ENCODE results near the gene FOXN1. TPM values are rescaled to one million over a fixed set of nuclear protein-coding genes. Genes with fewer than 3 reads are reported as not detected.

FOXN1 gene
- total RNA-seq, 1 experiment from 2014 or later: not detected

GRCh38 chr17:28513476-28513875 is 7.3 kb downstream of the FOXN1 start:
- intact Hi-C loops (cut with micrococcal nuclease; ENCODE audit: unreplicated experiment): no loop called here
- Mint-ChIP-seq H3K36me3 (ENCODE audit: insufficient read depth, unreplicated experiment) (no peaks in the 10 kb centered on the region), H3K4me1 (ENCODE audit: low read depth, unreplicated experiment) (peaks cover 2% of the 10 kb centered on the region), H3K9me3 (ENCODE audit: low read depth, unreplicated experiment) (no peaks in the 10 kb centered on the region), H3K27me3 (ENCODE audit: unreplicated experiment) (peaks cover 92% of the 10 kb centered on the region), H3K27ac (ENCODE audit: unreplicated experiment) (no peak overlapping the region), H3K4me3 (ENCODE audit: low read depth, unreplicated experiment) (no peak overlapping the region)
- TF ChIP-seq, protein P1, sequence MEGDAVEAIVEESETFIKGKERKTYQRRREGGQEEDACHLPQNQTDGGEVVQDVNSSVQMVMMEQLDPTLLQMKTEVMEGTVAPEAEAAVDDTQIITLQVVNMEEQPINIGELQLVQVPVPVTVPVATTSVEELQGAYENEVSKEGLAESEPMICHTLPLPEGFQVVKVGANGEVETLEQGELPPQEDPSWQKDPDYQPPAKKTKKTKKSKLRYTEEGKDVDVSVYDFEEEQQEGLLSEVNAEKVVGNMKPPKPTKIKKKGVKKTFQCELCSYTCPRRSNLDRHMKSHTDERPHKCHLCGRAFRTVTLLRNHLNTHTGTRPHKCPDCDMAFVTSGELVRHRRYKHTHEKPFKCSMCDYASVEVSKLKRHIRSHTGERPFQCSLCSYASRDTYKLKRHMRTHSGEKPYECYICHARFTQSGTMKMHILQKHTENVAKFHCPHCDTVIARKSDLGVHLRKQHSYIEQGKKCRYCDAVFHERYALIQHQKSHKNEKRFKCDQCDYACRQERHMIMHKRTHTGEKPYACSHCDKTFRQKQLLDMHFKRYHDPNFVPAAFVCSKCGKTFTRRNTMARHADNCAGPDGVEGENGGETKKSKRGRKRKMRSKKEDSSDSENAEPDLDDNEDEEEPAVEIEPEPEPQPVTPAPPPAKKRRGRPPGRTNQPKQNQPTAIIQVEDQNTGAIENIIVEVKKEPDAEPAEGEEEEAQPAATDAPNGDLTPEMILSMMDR (IDR thresholded peaks at IDR 0.05; ENCODE audit: unreplicated experiment): no peak
- DNase-seq: no peak
- no TSS peak for BruUV-seq (replicated peaks)
- CTCF ChIA-PET: no interaction called here

- no peaks in the 10 kb centered on the region for H3K36me3 Mint-ChIP-seq (ENCODE audit: insufficient read depth, unreplicated experiment)
- H3K9me3 Mint-ChIP-seq (ENCODE audit: low read depth, unreplicated experiment): no peaks in the 10 kb centered on the region
- TF ChIP-seq, protein P1 (IDR thresholded peaks at IDR 0.05; ENCODE audit: unreplicated experiment): no peak
- H3K4me3 Mint-ChIP-seq (ENCODE audit: low read depth, unreplicated experiment): no peak overlapping the region
- no peak overlapping the region for H3K27ac Mint-ChIP-seq (ENCODE audit: unreplicated experiment)
- DNase-seq: no peak
- peaks cover 91% of the 10 kb centered on the region for H3K27me3 Mint-ChIP-seq (ENCODE audit: unreplicated experiment)
- no TSS peak for BruUV-seq (replicated peaks)
- intact Hi-C loops (cut with micrococcal nuclease; ENCODE audit: unreplicated experiment): no loop called here
- CTCF ChIA-PET: no interaction called here
- no peaks in the 10 kb centered on the region for H3K4me1 Mint-ChIP-seq (ENCODE audit: low read depth, unreplicated experiment)
Observed at GRCh38 chr17:28514561-28515002, 8.4 kb downstream of the FOXN1 start.

DNA sequence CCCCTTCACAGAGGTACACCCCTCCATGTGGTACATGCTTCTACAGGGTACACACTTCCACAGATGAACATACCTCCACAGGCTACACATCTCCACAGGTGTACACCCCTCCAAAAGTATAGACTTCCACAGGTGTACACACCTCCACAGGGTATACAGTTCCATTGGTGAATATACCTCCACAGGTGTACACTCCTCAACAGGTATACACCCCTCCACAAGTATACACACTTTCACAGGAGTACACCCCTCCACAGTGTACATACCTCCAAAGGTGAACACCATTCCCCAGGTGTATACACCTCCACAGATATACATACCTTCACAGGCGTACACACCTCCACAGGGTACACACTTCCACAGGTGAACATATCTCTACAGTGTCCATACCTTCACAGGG is 9.4 kb downstream of the FOXN1 start:
- CTCF ChIA-PET: no interaction called here
- no TSS peak for BruUV-seq (replicated peaks)
- Mint-ChIP-seq H3K27me3 (ENCODE audit: unreplicated experiment) (peaks cover 82% of the 10 kb centered on the region), H3K27ac (ENCODE audit: unreplicated experiment) (no peak overlapping the region), H3K4me1 (ENCODE audit: low read depth, unreplicated experiment) (no peaks in the 10 kb centered on the region), H3K36me3 (ENCODE audit: insufficient read depth, unreplicated experiment) (no peaks in the 10 kb centered on the region), H3K9me3 (ENCODE audit: low read depth, unreplicated experiment) (no peaks in the 10 kb centered on the region), H3K4me3 (ENCODE audit: low read depth, unreplicated experiment) (no peak overlapping the region)
- TF ChIP-seq, protein P1 (IDR thresholded peaks at IDR 0.05; ENCODE audit: unreplicated experiment): no peak
- no peak for DNase-seq
- intact Hi-C loops (cut with micrococcal nuclease; ENCODE audit: unreplicated experiment): no loop called here

GRCh38 chr17:28518132-28518531 is 12.0 kb downstream of the FOXN1 start:
- Mint-ChIP-seq H3K27ac (ENCODE audit: unreplicated experiment) (no peak overlapping the region), H3K36me3 (ENCODE audit: insufficient read depth, unreplicated experiment) (no peaks in the 10 kb centered on the region), H3K27me3 (ENCODE audit: unreplicated experiment) (peaks cover 57% of the 10 kb centered on the region), H3K4me1 (ENCODE audit: low read depth, unreplicated experiment) (no peaks in the 10 kb centered on the region), H3K4me3 (ENCODE audit: low read depth, unreplicated experiment) (no peak overlapping the region), H3K9me3 (ENCODE audit: low read depth, unreplicated experiment) (no peaks in the 10 kb centered on the region)
- CTCF ChIA-PET: no interaction called here
- no TSS peak for BruUV-seq (replicated peaks)
- TF ChIP-seq, protein P1 (IDR thresholded peaks at IDR 0.05; ENCODE audit: unreplicated experiment): no peak
- intact Hi-C loops (cut with micrococcal nuclease; ENCODE audit: unreplicated experiment): no loop called here
- DNase-seq: no peak
